Skeletal muscle tissue (tissue), 4 donors: ENCODE measurements around the gene KCNC4. TPM values are rescaled to one million over a fixed set of nuclear protein-coding genes. Genes with fewer than 3 reads are reported as not detected.
A peak's percentile ranks its signal among the peaks of the same experiment; 100 is the strongest.

Source experiments
- H3K27ac ChIP-seq: one replicate; pipeline ENCODE4 v1.7.0; 2013; ENCODE audit warnings: mild to moderate bottlenecking, low read depth, low read length, inconsistent platforms
- H3K27me3 ChIP-seq, 3 donors: one replicate each; pipeline ENCODE4 v1.7.0; 2013; ENCODE audit warnings: low read length in 3 of 3; ENCODE audit not compliant: control insufficient read depth in 3 of 3, insufficient read depth in 3 of 3
- H3K36me3 ChIP-seq, 3 donors: one replicate each; pipeline ENCODE4 v1.7.0; 2013; ENCODE audit warnings: low read length in 3 of 3; ENCODE audit not compliant: control insufficient read depth in 3 of 3, insufficient read depth in 3 of 3
- H3K4me1 ChIP-seq, 3 donors: one replicate each; pipeline ENCODE4 v1.7.0; 2013; ENCODE audit warnings: low read length in 3 of 3, mild to moderate bottlenecking in 3 of 3; ENCODE audit not compliant: control insufficient read depth in 3 of 3, insufficient read depth in 3 of 3
- H3K4me3 ChIP-seq, 3 donors: one replicate each; pipeline ENCODE4 v1.7.0; 2013; ENCODE audit warnings: low read length in 3 of 3
- H3K9ac ChIP-seq, 3 donors: one replicate each; pipeline ENCODE4 v1.7.0; 2013; ENCODE audit warnings: low read length in 3 of 3, mild to moderate bottlenecking in 3 of 3, moderate library complexity in 2 of 3, low read depth in 1 of 3
- H3K9me3 ChIP-seq, 3 donors: one replicate each; pipeline ENCODE4 v1.7.0; 2013; ENCODE audit warnings: low read length in 3 of 3; ENCODE audit not compliant: control insufficient read depth in 3 of 3
- total RNA-seq: library from RNA; depleted of rRNA; stranded (reverse); fragments of >200 nt; gene quantifications from one replicate; pipeline ENCODE4 v1.2.3, GENCODE V29; 2014
- donor health status: Osteomylitis.

The KCNC4 gene
- total RNA-seq, 1 donor from 2014 or later, result 1.6 TPM

- peaks cover 0 to 4% (median 2%) of the 10 kb centered on the region in 3 donors for H3K4me1 ChIP-seq
- no peak overlapping the region for H3K9ac ChIP-seq
- no peak overlapping the region for H3K27ac ChIP-seq
- no peaks in the 10 kb centered on the region for H3K36me3 ChIP-seq
- no peaks in the 10 kb centered on the region for H3K27me3 ChIP-seq
- H3K4me3 ChIP-seq, result no peak overlapping the region
- H3K9me3 ChIP-seq, result no peaks in the 10 kb centered on the region
These were observed 9.9 kb upstream of the KCNC4 start for GRCh38 chr1:110200190-110200589.

GRCh38 chr1:110200666-110201065 is 9.4 kb upstream of the KCNC4 start:
- H3K4me1 ChIP-seq, result peaks cover 0 to 4% (median 2%) of the 10 kb centered on the region in 3 donors
- H3K27ac ChIP-seq, result no peak overlapping the region
- no peaks in the 10 kb centered on the region for H3K36me3 ChIP-seq
- no peaks in the 10 kb centered on the region for H3K9me3 ChIP-seq
- no peak overlapping the region for H3K4me3 ChIP-seq
- H3K27me3 ChIP-seq, result no peaks in the 10 kb centered on the region
- no peak overlapping the region for H3K9ac ChIP-seq

- Histone ChIP-seq H3K27ac (no peak overlapping the region), H3K9me3 (no peaks in the 10 kb centered on the region), H3K36me3 (no peaks in the 10 kb centered on the region), H3K4me1 (peaks cover 0 to 4% (median 2%) of the 10 kb centered on the region in 3 donors), H3K4me3 (no peak overlapping the region), H3K9ac (no peak overlapping the region), H3K27me3 (no peaks in the 10 kb centered on the region)
These were observed 8.8 kb upstream of the KCNC4 start for GRCh38 chr1:110201157-110201825.

GRCh38 chr1:110203021-110203661 is 7.0 kb upstream of the KCNC4 start:
- Histone ChIP-seq H3K36me3 (no peaks in the 10 kb centered on the region), H3K4me1 (peaks cover 0 to 8% (median 3%) of the 10 kb centered on the region in 3 donors), H3K9ac (peak overlapping the region in 1 of 3 donors; percentile 16), H3K9me3 (no peaks in the 10 kb centered on the region), H3K27me3 (no peaks in the 10 kb centered on the region), H3K4me3 (no peak overlapping the region), H3K27ac (no peak overlapping the region)

- Histone ChIP-seq H3K27ac (no peak overlapping the region), H3K4me3 (no peak overlapping the region), H3K9me3 (no peaks in the 10 kb centered on the region), H3K9ac (no peak overlapping the region), H3K27me3 (no peaks in the 10 kb centered on the region), H3K4me1 (peaks cover 3 to 15% (median 12%) of the 10 kb centered on the region in 3 donors), H3K36me3 (no peaks in the 10 kb centered on the region)
These were observed 5.0 kb upstream of the KCNC4 start for GRCh38 chr1:110205156-110205555.

GRCh38 chr1:110205591-110206155 is 4.4 kb upstream of the KCNC4 start:
- H3K4me3 ChIP-seq, result no peak overlapping the region
- no peaks in the 10 kb centered on the region for H3K36me3 ChIP-seq
- no peak overlapping the region for H3K9ac ChIP-seq
- H3K27ac ChIP-seq, result no peak overlapping the region
- H3K9me3 ChIP-seq, result no peaks in the 10 kb centered on the region
- peaks cover 3 to 15% (median 12%) of the 10 kb centered on the region in 3 donors for H3K4me1 ChIP-seq
- H3K27me3 ChIP-seq, result no peaks in the 10 kb centered on the region

GRCh38 chr1:110206261-110206920 is 3.7 kb upstream of the KCNC4 start:
- no peaks in the 10 kb centered on the region for H3K9me3 ChIP-seq
- H3K9ac ChIP-seq, result no peak overlapping the region

GRCh38 chr1:110207831-110208230 is 2.3 kb upstream of the KCNC4 start:
- Histone ChIP-seq H3K9ac (no peak overlapping the region), H3K27ac (no peak overlapping the region), H3K36me3 (no peaks in the 10 kb centered on the region), H3K27me3 (peaks cover 0 to 19% (median 9%) of the 10 kb centered on the region in 3 donors), H3K4me3 (no peak overlapping the region), H3K4me1 (peaks cover 7 to 32% (median 24%) of the 10 kb centered on the region in 3 donors), H3K9me3 (no peaks in the 10 kb centered on the region)

More at GRCh38 chr1:110206261-110206920, 3.7 kb upstream of the KCNC4 start:
- H3K36me3 ChIP-seq, result no peaks in the 10 kb centered on the region
- H3K27ac ChIP-seq, result no peak overlapping the region
- H3K4me1 ChIP-seq, result peaks cover 7 to 20% (median 18%) of the 10 kb centered on the region in 3 donors
- peaks cover 0 to 6% (median 0%) of the 10 kb centered on the region in 3 donors for H3K27me3 ChIP-seq
- no peak overlapping the region for H3K4me3 ChIP-seq

GRCh38 chr1:110208916-110209645 is 1.0 kb upstream of the KCNC4 start:
- H3K27me3 ChIP-seq, result peaks cover 0 to 19% (median 9%) of the 10 kb centered on the region in 3 donors
- peak overlapping the region in 2 of 3 donors; percentile 81 to 85 for H3K9ac ChIP-seq
- H3K9me3 ChIP-seq, result no peaks in the 10 kb centered on the region
- H3K4me3 ChIP-seq, result peak overlapping the region; percentile 69 to 87 (median 82)
- no peaks in the 10 kb centered on the region for H3K36me3 ChIP-seq
- peaks cover 7 to 33% (median 26%) of the 10 kb centered on the region in 3 donors for H3K4me1 ChIP-seq
- H3K27ac ChIP-seq, result peak overlapping the region; percentile 87
